Measurements from ENCODE around the gene SLC22A14.
"Not testable (repeated sequence)": the region's sequence is repeated elsewhere in the genome, so short reads cannot be mapped to it uniquely, and the experiment has no call there.

Gene SLC22A14

GRCh38 chr3:38276917-38277630 is 5.0 kb upstream of the SLC22A14 start:
- TF ChIP-seq CTCF (IDR thresholded peaks at IDR 0.05; ENCODE audit: insufficient read depth, low read depth, low read length, missing control alignments): no peak
- no peak overlapping the region for H3K4me3 ChIP-seq (ENCODE audit: low read depth, low read length)
- DNase-seq (ENCODE audit: low read depth): no peak

DNA sequence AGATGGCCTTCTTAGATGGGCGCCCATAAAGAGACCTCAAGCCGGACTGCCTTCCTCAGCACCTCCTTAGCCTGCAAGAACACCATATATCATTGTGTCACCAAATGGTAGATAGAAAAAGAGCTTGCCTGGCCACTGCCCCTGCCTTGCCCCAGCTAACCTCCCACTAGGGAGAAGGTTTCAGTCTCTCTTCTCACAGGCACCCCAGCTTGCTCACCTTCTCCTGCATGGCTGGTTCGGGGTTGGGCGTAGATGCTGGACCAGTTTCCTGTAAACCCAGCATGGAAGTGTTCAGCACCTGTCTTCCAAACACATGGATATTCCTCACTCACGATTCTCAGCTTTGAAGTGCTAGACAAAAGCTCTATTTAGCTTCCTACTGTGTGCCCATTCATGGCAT is 3.3 kb upstream of the SLC22A14 start:
- no peak for TF ChIP-seq CTCF (IDR thresholded peaks at IDR 0.05; ENCODE audit: insufficient read depth, low read depth, low read length, missing control alignments)
- H3K4me3 ChIP-seq (ENCODE audit: low read depth, low read length): no peak overlapping the region
- no peak for DNase-seq (ENCODE audit: low read depth)

DNA sequence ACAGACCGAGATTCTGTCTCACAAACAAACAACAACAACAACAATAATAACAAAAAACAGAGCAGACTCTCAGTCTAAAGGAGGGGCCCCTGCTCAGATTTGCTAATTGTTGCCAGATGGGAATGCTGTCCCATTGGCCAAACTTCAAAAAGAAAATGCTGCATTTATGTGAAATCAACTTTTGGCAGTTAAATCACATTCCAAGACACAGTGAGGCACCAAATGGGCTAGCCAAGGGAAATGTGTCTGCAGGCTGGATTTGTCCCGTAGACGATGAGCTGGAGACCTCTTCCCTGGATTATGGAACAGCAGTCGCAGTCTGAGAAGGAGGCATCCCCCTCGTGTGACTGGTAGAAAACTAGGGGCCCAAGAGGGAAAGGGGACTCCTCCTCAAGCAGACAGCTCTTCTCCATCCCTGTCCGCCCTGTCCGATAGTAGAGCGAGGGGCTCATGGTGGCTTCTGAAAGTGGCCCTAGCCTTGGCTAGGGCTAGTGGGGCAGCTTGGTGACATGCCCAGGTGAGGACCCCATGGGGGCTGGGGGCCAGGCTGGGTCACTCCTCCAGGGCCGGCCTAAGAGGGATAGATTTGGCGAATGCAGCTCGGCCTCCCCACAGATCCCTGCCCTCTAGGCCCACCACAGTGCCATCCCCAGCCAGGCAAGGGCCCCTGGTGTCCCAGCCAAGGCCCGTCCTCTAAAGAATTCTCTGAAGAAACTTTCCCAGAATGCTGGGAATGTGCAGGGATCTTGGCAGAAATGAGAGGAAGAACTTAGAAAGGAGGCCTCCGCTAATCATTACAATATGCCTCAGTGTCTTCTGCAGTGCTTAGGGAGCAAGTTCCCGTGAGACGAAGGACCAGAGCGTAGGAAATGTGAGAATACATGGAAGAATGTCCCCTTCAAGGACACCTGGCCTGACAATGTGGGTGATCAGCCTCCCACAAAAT is 2.0 kb downstream of the SLC22A14 start:
- no peak overlapping the region for H3K4me3 ChIP-seq (ENCODE audit: low read depth, low read length)
- DNase-seq (ENCODE audit: low read depth): no peak
- TF ChIP-seq CTCF (IDR thresholded peaks at IDR 0.05; ENCODE audit: insufficient read depth, low read depth, low read length, missing control alignments): no peak

GRCh38 chr3:38284756-38285150 is 2.7 kb downstream of the SLC22A14 start:
- no peak overlapping the region for H3K4me3 ChIP-seq (ENCODE audit: low read depth, low read length)
- no peak for DNase-seq (ENCODE audit: low read depth)
- TF ChIP-seq CTCF (IDR thresholded peaks at IDR 0.05; ENCODE audit: insufficient read depth, low read depth, low read length, missing control alignments): no peak

DNA sequence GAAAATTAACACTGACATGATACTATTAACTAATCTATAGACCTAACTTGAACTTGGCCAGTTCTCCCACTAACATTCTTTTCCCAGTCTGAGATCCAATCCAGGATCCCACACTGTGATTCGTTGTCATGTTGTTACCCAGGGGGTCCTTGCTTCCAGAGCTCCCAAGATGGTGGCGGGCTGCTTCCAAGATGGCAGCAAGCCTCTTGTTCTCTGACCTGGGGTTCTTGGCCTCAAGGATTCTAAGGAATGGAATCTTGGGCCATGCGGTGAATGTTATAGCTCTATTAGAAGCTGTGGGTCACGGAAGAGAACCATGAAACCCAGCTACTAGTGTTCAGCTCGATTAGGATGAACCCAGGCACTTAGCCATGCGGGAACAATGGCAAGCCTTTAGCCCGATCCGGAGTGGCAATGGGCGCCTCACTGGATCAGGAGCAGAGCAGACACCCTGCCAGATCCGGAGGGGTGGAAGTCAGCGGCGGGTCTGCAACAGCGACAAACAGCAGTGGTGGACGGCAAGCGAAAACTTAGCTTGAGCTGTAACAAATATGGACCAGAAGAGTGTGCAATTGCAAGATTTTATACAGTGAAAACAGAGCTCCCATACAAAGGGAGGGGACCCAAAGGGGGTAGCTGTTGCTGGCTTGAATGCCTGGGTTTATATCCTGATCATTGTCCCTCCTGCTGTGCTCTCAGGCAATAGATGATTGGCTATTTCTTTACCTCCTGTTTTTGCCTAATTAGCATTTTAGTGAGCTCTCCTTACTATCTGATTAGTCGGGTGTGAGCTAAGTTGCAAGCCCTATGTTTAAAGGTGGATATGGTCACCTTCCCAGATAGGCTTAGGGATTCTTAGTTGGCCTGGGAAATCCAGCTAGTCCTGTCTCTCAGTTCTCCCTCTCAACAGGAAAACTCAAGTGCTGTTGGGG is 7.5 kb downstream of the SLC22A14 start:
- not testable (repeated sequence) for H3K4me3 ChIP-seq (ENCODE audit: low read depth, low read length); DNase-seq (ENCODE audit: low read depth)

DNA sequence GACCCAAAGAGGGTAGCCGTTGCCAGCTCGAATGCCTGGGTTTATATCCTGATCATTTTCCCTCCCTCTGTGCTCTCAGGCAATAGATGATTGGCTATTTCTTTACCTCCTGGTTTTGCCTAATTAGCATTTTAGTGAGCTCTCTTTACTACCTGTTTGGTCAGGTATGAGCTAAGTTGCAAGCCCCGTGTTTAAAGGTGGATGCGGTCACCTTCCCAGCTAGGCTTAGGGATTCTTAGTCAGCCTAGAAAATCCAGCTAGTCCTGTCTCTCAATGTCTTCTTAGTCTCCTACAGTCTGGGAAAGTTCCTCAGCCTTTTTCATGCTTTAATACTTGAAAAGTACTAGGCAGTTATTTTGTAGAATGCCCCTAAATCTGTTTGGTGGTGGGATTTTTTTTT is 15.0 kb downstream of the SLC22A14 start:
- H3K4me3 ChIP-seq (ENCODE audit: low read depth, low read length); DNase-seq (ENCODE audit: low read depth): not testable (repeated sequence)

- H3K4me3 ChIP-seq (ENCODE audit: low read depth, low read length): no peak overlapping the region
- no peak for TF ChIP-seq CTCF (IDR thresholded peaks at IDR 0.05; ENCODE audit: insufficient read depth, low read depth, low read length, missing control alignments)
- DNase-seq (ENCODE audit: low read depth): no peak
Observed at GRCh38 chr3:38297537-38297936, 15.4 kb downstream of the SLC22A14 start.
